ENCODE results near the gene ARHGAP36.

ARHGAP36 gene

DNA sequence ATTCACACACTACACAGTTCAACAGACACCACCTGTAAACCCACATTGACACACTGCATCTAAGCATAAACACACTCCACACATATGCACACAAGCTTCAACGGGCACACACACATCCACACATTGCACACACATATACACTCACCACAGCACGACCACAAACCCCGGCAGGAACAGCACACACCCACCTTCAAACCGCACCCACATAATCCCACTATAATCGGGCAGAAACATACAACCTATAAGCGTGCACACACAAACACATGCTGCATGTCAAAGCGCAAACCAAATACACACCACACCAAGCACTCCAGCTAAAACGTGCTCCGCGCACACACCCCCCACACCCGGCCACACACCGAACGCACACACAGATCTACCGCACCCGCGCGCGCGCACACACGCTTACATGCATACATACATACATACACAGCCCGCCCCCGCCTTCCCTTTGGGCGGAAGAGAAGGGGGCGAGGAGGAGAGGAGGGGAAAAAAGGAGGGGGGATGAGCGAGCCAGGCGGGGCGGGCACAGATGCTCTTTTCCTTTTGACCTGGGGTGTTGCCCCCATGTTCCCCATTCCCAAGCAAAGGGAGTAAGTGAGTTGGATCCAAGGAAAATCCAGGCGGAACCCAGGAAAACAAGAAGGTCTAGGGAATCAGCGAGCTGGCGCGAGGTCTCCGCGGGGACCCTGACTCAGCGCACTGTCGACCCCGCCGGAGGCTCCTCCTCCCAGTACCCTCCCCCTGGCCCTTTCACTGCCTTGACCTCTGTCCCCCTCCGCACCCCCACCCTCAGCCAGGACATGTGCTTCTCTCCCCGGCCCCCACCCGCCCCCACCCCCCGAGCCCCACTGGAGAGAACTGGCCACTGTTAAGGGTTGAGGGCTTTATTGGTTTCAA, 9.9 kb downstream of the ARHGAP36 start:
- TF ChIP-seq TAF1 (IDR thresholded peaks at IDR 0.05; ENCODE audit: borderline replicate concordance, insufficient read depth, low read length) (no peak), POLR2AphosphoS5 (IDR thresholded peaks at IDR 0.05; ENCODE audit: low read depth, low read length) (no peak), SIN3A (IDR thresholded peaks at IDR 0.05; ENCODE audit: borderline replicate concordance, insufficient read depth, low read length) (no peak), REST (IDR thresholded peaks at IDR 0.05; ENCODE audit: insufficient read depth in 1 of 2, low read depth in 2 of 2, low read length in 2 of 2) (no peak), FOXP2 (optimal IDR thresholded peaks at IDR 0.05; ENCODE audit: borderline replicate concordance, extremely low read depth, extremely low read length, insufficient read depth) (no peak)

- TF ChIP-seq SIN3A (IDR thresholded peaks at IDR 0.05; ENCODE audit: borderline replicate concordance, insufficient read depth, low read length) = no peak
- no peak for TF ChIP-seq FOXP2 (optimal IDR thresholded peaks at IDR 0.05; ENCODE audit: borderline replicate concordance, extremely low read depth, extremely low read length, insufficient read depth)
- TF ChIP-seq REST (IDR thresholded peaks at IDR 0.05; ENCODE audit: insufficient read depth in 1 of 2, low read depth in 2 of 2, low read length in 2 of 2) = no peak
- no peak for TF ChIP-seq POLR2AphosphoS5 (IDR thresholded peaks at IDR 0.05; ENCODE audit: low read depth, low read length)
- no peak for TF ChIP-seq TAF1 (IDR thresholded peaks at IDR 0.05; ENCODE audit: borderline replicate concordance, insufficient read depth, low read length)
Observed at GRCh38 chrX:131068945-131069719, 11.0 kb downstream of the ARHGAP36 start.

- TF ChIP-seq POLR2AphosphoS5 (IDR thresholded peaks at IDR 0.05; ENCODE audit: low read depth, low read length) (no peak), REST (IDR thresholded peaks at IDR 0.05; ENCODE audit: insufficient read depth in 1 of 2, low read depth in 2 of 2, low read length in 2 of 2) (no peak), SIN3A (IDR thresholded peaks at IDR 0.05; ENCODE audit: borderline replicate concordance, insufficient read depth, low read length) (no peak), TAF1 (IDR thresholded peaks at IDR 0.05; ENCODE audit: borderline replicate concordance, insufficient read depth, low read length) (no peak), FOXP2 (optimal IDR thresholded peaks at IDR 0.05; ENCODE audit: borderline replicate concordance, extremely low read depth, extremely low read length, insufficient read depth) (no peak)
Observed at GRCh38 chrX:131072871-131073571, 14.9 kb downstream of the ARHGAP36 start.

DNA sequence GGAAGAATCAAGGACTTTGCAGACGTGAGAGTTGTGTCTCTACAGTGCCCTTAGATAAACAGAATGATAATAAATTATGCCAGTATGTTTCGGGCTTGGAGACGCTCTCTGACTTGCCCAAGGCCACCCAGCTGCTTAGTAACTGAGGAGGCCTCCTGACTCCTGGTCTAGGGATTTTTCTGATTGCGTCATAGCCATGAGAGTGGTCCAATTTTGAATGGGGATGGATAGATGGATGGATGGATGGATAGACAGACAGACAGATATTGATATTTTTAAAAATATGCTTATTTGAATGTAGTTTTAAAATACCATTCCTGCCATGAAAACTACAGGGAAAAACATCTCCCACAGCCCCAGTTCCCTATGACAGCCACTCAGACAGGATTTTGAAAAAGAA, 15.5 kb downstream of the ARHGAP36 start:
- TF ChIP-seq TAF1 (IDR thresholded peaks at IDR 0.05; ENCODE audit: borderline replicate concordance, insufficient read depth, low read length) = no peak
- TF ChIP-seq POLR2AphosphoS5 (IDR thresholded peaks at IDR 0.05; ENCODE audit: low read depth, low read length) = no peak
- TF ChIP-seq SIN3A (IDR thresholded peaks at IDR 0.05; ENCODE audit: borderline replicate concordance, insufficient read depth, low read length) = no peak
- TF ChIP-seq FOXP2 (optimal IDR thresholded peaks at IDR 0.05; ENCODE audit: borderline replicate concordance, extremely low read depth, extremely low read length, insufficient read depth) = no peak
- TF ChIP-seq REST (IDR thresholded peaks at IDR 0.05; ENCODE audit: insufficient read depth in 1 of 2, low read depth in 2 of 2, low read length in 2 of 2) = no peak
